ENCODE measurements around the gene CCDC159. TPM values are rescaled to one million over a fixed set of nuclear protein-coding genes. Genes with fewer than 3 reads are reported as not detected.

CCDC159 gene
- total RNA-seq, 4 donors from 2014 or later = 0.85 to 9.2 (median 2.0) TPM

DNA sequence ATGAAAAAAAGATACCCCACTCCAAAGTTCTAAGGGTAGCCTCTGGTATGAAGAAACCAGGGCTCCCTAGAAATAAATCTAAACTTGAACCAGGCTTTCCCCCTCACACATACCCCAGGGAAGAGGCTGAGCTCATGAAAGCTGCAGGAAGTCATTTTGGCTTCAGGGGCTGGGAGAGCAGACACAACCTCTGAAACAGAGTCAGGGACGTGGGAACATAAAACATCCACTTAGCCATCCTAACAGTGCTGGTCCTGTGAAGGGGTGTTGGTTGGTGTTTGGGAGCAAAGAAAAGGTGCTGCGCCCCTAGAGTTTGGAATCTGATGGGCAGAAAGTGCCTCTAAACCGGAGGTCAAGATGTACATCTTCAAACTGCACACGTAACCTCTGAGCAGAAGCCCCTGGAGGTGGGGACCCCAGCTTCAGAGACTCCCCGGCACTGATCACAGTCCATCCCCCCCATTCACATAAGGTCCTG, 22.7 kb upstream of the CCDC159 start:
- intact Hi-C loops (cut with DNase I; ENCODE audit: low total_unique reads) = no loop called here
- H3K4me1 ChIP-seq = peaks cover 10 to 11% of the 10 kb centered on the region in 2 donors

GRCh38 chr19:11324079-11324661, 22.1 kb upstream of the CCDC159 start:
- in situ Hi-C loops (cut with MboI; ENCODE audit: low sequenced_read_pairs in 4 of 4) = no loop called here
- intact Hi-C loops (cut with DNase I; ENCODE audit: low total_unique reads) = no loop called here
- ATAC-seq = peak; percentile 88 to 89

More for the DNA sequence above, 22.7 kb upstream of the CCDC159 start:
- Histone ChIP-seq H3K36me3 (peaks cover 0 to 20% of the 10 kb centered on the region in 2 donors), H3K4me3 (no peak overlapping the region), H3K9me3 (no peaks in the 10 kb centered on the region), H3K27ac (peak overlapping the region; percentile 71 to 80 (median 74)), H3K27me3 (peaks cover 0 to 5% (median 0%) of the 10 kb centered on the region in 3 donors)
- TF ChIP-seq, protein P1, sequence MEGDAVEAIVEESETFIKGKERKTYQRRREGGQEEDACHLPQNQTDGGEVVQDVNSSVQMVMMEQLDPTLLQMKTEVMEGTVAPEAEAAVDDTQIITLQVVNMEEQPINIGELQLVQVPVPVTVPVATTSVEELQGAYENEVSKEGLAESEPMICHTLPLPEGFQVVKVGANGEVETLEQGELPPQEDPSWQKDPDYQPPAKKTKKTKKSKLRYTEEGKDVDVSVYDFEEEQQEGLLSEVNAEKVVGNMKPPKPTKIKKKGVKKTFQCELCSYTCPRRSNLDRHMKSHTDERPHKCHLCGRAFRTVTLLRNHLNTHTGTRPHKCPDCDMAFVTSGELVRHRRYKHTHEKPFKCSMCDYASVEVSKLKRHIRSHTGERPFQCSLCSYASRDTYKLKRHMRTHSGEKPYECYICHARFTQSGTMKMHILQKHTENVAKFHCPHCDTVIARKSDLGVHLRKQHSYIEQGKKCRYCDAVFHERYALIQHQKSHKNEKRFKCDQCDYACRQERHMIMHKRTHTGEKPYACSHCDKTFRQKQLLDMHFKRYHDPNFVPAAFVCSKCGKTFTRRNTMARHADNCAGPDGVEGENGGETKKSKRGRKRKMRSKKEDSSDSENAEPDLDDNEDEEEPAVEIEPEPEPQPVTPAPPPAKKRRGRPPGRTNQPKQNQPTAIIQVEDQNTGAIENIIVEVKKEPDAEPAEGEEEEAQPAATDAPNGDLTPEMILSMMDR (IDR thresholded peaks at IDR 0.05 in 4 of 5, conservative IDR thresholded peaks at IDR 0.05 in 1 of 5) = no peak
- no peak for TF ChIP-seq POLR2A (IDR thresholded peaks at IDR 0.05)
- DNase-seq = no peak
- in situ Hi-C loops (cut with MboI; ENCODE audit: low sequenced_read_pairs in 4 of 4) = no loop called here
- ATAC-seq = no peak

DNA sequence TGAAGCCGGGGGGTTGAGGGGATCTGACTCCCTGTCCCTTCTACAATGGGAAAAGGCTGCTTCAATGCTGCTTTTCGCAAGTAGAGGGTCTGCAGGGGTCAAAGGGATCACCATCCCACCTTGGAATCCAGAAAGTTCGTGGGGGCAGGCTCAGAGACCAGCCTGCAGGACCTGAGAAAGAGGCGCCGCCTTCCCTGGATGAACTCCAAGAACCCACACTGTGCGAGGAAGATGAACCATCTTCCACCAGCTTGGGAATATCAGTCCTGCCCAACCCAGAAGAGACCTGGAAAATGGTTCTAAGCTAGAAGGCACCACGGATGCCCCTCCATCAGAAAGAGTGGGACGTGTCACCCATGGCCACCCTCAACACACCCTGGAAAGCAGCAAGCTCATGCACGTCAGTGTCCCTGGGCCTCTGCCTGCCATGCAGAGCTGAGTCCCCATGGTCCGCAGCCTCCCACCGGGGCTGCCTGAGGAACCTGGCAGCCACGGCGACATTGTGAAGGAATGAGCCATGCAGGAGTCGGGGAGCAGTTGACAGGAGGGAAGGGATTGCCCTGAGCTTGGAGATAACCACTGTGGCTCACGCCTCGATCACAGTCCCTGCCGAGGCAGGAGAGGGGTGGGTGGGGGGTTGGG, 21.4 kb upstream of the CCDC159 start:
- H3K36me3 ChIP-seq = peaks cover 0 to 23% of the 10 kb centered on the region in 2 donors
- peaks cover 10 to 11% of the 10 kb centered on the region in 2 donors for H3K4me1 ChIP-seq
- peak overlapping the region; percentile 71 to 80 (median 74) for H3K27ac ChIP-seq
- DNase-seq = no peak
- no peak for TF ChIP-seq POLR2A (IDR thresholded peaks at IDR 0.05)
- TF ChIP-seq, protein P1 (IDR thresholded peaks at IDR 0.05 in 4 of 5, conservative IDR thresholded peaks at IDR 0.05 in 1 of 5) = no peak
- in situ Hi-C loops (cut with MboI; ENCODE audit: low sequenced_read_pairs in 4 of 4) (no loop called here), intact Hi-C loops (cut with DNase I; ENCODE audit: low total_unique reads) (no loop called here)
- no peak for ATAC-seq
- H3K27me3 ChIP-seq = no peaks in the 10 kb centered on the region
- no peaks in the 10 kb centered on the region for H3K9me3 ChIP-seq
- no peak overlapping the region for H3K4me3 ChIP-seq

More at GRCh38 chr19:11324079-11324661, 22.1 kb upstream of the CCDC159 start:
- Histone ChIP-seq H3K27me3 (no peaks in the 10 kb centered on the region), H3K4me3 (no peak overlapping the region), H3K36me3 (peaks cover 0 to 20% of the 10 kb centered on the region in 2 donors), H3K27ac (peak overlapping the region; percentile 71 to 80 (median 74)), H3K4me1 (peaks cover 10 to 11% of the 10 kb centered on the region in 2 donors), H3K9me3 (no peaks in the 10 kb centered on the region)
- peak; percentile 53 to 78 for DNase-seq
- TF ChIP-seq, protein P1 (IDR thresholded peaks at IDR 0.05 in 4 of 5, conservative IDR thresholded peaks at IDR 0.05 in 1 of 5) = no peak
- TF ChIP-seq POLR2A (IDR thresholded peaks at IDR 0.05) = no peak

GRCh38 chr19:11325544-11325943, 20.8 kb upstream of the CCDC159 start:
- Histone ChIP-seq H3K27me3 (no peaks in the 10 kb centered on the region), H3K4me1 (peaks cover 10 to 11% of the 10 kb centered on the region in 2 donors), H3K36me3 (peaks cover 0 to 30% of the 10 kb centered on the region in 2 donors), H3K9me3 (no peaks in the 10 kb centered on the region), H3K27ac (no peak overlapping the region), H3K4me3 (no peak overlapping the region)
- TF ChIP-seq, protein P1 (IDR thresholded peaks at IDR 0.05 in 4 of 5, conservative IDR thresholded peaks at IDR 0.05 in 1 of 5) = no peak
- no peak for TF ChIP-seq POLR2A (IDR thresholded peaks at IDR 0.05)
- ATAC-seq (no peak), DNase-seq (no peak)
- intact Hi-C loops (cut with DNase I; ENCODE audit: low total_unique reads) (no loop called here), in situ Hi-C loops (cut with MboI; ENCODE audit: low sequenced_read_pairs in 4 of 4) (no loop called here)
